ENCODE data around the gene ADAM10.

GRCh38 chr15:58594898-58595297, 154.6 kb downstream of the ADAM10 start:
- no peak for TF ChIP-seq CTCF (conservative IDR thresholded peaks at IDR 0.05; ENCODE audit: low read depth, low read length)
- no peak for TF ChIP-seq SMC3 (IDR thresholded peaks at IDR 0.05; ENCODE audit: low read depth, low read length)
- TF ChIP-seq POLR2A (IDR thresholded peaks at IDR 0.05; ENCODE audit: low read depth, low read length) = no peak
- TF ChIP-seq RFX5 (IDR thresholded peaks at IDR 0.05; ENCODE audit: low read depth, low read length) = no peak
